Measurements from ENCODE around the gene SLC25A13. TPM values are rescaled to one million over a fixed set of nuclear protein-coding genes. Genes with fewer than 3 reads are reported as not detected.

The SLC25A13 gene
- total and polyA plus RNA-seq, 9 of the 15 experiments (the other 6 are each of a cell fraction or from before 2014, with no cell fraction given): 21.4 to 80.2 (median 58.7) TPM

DNA sequence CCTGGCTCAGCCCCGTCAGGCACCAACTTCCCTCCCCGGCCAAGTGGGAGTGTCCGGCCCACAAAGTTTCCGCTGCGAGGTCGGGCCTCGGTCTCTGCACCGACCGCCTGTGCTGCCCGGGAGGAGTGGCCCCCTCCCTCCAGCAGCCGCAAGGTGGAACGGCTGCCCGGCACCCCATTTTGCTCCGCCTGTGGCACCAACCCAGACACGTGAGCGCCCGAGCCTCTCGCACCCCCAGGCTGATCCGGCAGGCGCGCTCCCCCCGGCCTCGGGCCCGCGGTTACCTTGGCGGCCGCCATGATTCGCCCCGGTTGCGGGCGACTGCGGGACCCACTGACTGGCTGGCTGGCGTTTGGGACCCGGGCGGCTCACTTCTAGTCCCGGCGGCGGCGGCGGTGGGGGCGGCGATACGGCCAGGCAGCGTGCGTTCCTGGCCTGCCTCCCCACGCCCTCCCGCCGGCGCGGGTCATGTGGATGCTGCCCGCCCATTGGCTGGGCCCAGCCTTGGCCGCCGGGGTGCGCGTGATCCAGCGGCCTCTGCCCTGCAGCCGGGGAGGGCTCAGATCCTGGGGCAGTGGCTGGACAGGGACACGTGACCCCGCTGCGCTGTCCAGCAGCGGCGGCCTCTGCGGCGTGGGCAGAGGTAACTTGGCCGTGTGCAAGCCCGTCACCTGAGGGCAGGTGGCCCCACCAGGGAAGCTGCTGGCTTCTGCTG is at the start of gene SLC25A13 (continued):
- TF ChIP-seq, protein P1, sequence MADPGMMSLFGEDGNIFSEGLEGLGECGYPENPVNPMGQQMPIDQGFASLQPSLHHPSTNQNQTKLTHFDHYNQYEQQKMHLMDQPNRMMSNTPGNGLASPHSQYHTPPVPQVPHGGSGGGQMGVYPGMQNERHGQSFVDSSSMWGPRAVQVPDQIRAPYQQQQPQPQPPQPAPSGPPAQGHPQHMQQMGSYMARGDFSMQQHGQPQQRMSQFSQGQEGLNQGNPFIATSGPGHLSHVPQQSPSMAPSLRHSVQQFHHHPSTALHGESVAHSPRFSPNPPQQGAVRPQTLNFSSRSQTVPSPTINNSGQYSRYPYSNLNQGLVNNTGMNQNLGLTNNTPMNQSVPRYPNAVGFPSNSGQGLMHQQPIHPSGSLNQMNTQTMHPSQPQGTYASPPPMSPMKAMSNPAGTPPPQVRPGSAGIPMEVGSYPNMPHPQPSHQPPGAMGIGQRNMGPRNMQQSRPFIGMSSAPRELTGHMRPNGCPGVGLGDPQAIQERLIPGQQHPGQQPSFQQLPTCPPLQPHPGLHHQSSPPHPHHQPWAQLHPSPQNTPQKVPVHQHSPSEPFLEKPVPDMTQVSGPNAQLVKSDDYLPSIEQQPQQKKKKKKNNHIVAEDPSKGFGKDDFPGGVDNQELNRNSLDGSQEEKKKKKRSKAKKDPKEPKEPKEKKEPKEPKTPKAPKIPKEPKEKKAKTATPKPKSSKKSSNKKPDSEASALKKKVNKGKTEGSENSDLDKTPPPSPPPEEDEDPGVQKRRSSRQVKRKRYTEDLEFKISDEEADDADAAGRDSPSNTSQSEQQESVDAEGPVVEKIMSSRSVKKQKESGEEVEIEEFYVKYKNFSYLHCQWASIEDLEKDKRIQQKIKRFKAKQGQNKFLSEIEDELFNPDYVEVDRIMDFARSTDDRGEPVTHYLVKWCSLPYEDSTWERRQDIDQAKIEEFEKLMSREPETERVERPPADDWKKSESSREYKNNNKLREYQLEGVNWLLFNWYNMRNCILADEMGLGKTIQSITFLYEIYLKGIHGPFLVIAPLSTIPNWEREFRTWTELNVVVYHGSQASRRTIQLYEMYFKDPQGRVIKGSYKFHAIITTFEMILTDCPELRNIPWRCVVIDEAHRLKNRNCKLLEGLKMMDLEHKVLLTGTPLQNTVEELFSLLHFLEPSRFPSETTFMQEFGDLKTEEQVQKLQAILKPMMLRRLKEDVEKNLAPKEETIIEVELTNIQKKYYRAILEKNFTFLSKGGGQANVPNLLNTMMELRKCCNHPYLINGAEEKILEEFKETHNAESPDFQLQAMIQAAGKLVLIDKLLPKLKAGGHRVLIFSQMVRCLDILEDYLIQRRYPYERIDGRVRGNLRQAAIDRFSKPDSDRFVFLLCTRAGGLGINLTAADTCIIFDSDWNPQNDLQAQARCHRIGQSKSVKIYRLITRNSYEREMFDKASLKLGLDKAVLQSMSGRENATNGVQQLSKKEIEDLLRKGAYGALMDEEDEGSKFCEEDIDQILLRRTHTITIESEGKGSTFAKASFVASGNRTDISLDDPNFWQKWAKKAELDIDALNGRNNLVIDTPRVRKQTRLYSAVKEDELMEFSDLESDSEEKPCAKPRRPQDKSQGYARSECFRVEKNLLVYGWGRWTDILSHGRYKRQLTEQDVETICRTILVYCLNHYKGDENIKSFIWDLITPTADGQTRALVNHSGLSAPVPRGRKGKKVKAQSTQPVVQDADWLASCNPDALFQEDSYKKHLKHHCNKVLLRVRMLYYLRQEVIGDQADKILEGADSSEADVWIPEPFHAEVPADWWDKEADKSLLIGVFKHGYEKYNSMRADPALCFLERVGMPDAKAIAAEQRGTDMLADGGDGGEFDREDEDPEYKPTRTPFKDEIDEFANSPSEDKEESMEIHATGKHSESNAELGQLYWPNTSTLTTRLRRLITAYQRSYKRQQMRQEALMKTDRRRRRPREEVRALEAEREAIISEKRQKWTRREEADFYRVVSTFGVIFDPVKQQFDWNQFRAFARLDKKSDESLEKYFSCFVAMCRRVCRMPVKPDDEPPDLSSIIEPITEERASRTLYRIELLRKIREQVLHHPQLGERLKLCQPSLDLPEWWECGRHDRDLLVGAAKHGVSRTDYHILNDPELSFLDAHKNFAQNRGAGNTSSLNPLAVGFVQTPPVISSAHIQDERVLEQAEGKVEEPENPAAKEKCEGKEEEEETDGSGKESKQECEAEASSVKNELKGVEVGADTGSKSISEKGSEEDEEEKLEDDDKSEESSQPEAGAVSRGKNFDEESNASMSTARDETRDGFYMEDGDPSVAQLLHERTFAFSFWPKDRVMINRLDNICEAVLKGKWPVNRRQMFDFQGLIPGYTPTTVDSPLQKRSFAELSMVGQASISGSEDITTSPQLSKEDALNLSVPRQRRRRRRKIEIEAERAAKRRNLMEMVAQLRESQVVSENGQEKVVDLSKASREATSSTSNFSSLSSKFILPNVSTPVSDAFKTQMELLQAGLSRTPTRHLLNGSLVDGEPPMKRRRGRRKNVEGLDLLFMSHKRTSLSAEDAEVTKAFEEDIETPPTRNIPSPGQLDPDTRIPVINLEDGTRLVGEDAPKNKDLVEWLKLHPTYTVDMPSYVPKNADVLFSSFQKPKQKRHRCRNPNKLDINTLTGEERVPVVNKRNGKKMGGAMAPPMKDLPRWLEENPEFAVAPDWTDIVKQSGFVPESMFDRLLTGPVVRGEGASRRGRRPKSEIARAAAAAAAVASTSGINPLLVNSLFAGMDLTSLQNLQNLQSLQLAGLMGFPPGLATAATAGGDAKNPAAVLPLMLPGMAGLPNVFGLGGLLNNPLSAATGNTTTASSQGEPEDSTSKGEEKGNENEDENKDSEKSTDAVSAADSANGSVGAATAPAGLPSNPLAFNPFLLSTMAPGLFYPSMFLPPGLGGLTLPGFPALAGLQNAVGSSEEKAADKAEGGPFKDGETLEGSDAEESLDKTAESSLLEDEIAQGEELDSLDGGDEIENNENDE (IDR thresholded peaks at IDR 0.05; ENCODE audit: low read depth, low read length): no peak
- TF ChIP-seq, protein P2, sequence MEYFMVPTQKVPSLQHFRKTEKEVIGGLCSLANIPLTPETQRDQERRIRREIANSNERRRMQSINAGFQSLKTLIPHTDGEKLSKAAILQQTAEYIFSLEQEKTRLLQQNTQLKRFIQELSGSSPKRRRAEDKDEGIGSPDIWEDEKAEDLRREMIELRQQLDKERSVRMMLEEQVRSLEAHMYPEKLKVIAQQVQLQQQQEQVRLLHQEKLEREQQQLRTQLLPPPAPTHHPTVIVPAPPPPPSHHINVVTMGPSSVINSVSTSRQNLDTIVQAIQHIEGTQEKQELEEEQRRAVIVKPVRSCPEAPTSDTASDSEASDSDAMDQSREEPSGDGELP (CRISPR knock-in tag; IDR thresholded peaks at IDR 0.05; ENCODE audit: borderline replicate concordance): peak; percentile 90
- TF ChIP-seq RUNX1 (IDR thresholded peaks at IDR 0.05; ENCODE audit: low read depth): 0 out of 2 replicates have a peak, but pooled peaks have one; percentile 41
- TF ChIP-seq KLF16 (IDR thresholded peaks at IDR 0.05): no peak
- TF ChIP-seq NEUROD1 (IDR thresholded peaks at IDR 0.05; ENCODE audit: borderline replicate concordance, low read depth, low read length, partially characterized antibody): peak; percentile 53
- TF ChIP-seq E2F3 (CRISPR knock-in tag; IDR thresholded peaks at IDR 0.05): no peak
- TF ChIP-seq PPARD (CRISPR knock-in tag; IDR thresholded peaks at IDR 0.05): no peak
- no peak for TF ChIP-seq PTRF (tag; IDR thresholded peaks at IDR 0.05)
- TF ChIP-seq HDAC3 (IDR thresholded peaks at IDR 0.05; ENCODE audit: borderline replicate concordance, partially characterized antibody): no peak
- TF ChIP-seq, protein P3, sequence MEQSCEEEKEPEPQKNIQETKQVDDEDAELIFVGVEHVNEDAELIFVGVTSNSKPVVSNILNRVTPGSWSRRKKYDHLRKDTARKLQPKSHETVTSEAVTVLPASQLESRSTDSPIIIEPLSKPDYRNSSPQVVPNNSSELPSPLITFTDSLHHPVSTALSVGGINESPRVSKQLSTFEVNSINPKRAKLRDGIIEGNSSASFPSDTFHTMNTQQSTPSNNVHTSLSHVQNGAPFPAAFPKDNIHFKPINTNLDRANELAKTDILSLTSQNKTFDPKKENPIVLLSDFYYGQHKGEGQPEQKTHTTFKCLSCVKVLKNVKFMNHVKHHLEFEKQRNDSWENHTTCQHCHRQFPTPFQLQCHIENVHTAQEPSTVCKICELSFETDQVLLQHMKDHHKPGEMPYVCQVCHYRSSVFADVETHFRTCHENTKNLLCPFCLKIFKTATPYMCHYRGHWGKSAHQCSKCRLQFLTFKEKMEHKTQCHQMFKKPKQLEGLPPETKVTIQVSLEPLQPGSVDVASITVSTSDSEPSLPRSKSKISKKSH (CRISPR knock-in tag; IDR thresholded peaks at IDR 0.05): no peak
- TF ChIP-seq TAF1 (IDR thresholded peaks at IDR 0.05; ENCODE audit: control insufficient read depth, extremely low read depth, insufficient read depth, low read length, severe bottlenecking): no peak
- TF ChIP-seq SP1 (CRISPR knock-in tag; IDR thresholded peaks at IDR 0.05): peak; percentile 89

All from K562 (cell line).